Bronchial epithelial cell (primary cell): ENCODE data around the gene GPER1. TPM values are rescaled to one million over a fixed set of nuclear protein-coding genes. Genes with fewer than 3 reads are reported as not detected.

Source experiments
- DNase-seq: peaks from one replicate; pipeline ENCODE4 v3.0.0-alpha.2; 2010; ENCODE audit warnings: low read depth
- FAIRE-seq: peaks from 2 replicates; lab custom pipeline; 2011; peaks lifted over from hg19 to GRCh38; lab: Jason Lieb, UNC
- H3K27me3 ChIP-seq: 2 replicates; pipeline ENCODE4 v1.5.1; 2011; ENCODE audit warnings: low read length; ENCODE audit not compliant: control insufficient read depth, insufficient read depth
- H3K36me3 ChIP-seq: 2 replicates; pipeline ENCODE4 v1.5.1; 2011; ENCODE audit warnings: low read length; ENCODE audit not compliant: control insufficient read depth, insufficient read depth
- H3K4me3 ChIP-seq: 2 replicates; pipeline ENCODE4 v1.5.1; 2011; ENCODE audit warnings: mild to moderate bottlenecking, low read depth, low read length, control low read depth
- CTCF ChIP-seq: IDR thresholded peaks from 2 replicates; pipeline ENCODE4 v1.5.1; 2011; ENCODE audit warnings: mild to moderate bottlenecking, moderate library complexity, low read length, control low read depth, inconsistent platforms; ENCODE audit not compliant: insufficient read depth, severe bottlenecking
- total RNA-seq: library from RNA; depleted of rRNA; stranded (reverse); fragments of >200 nt; gene quantifications from 2 replicates; pipeline ENCODE4 v1.2.1, GENCODE V29; 2014

GPER1 gene
- total RNA-seq, 1 donor from 2014 or later, result under 0.01 TPM

- Histone ChIP-seq H3K4me3 (no peak overlapping the region), H3K36me3 (peaks cover 4% of the 10 kb centered on the region), H3K27me3 (no peaks in the 10 kb centered on the region)
- no peak for TF ChIP-seq CTCF
- FAIRE-seq (no peak), DNase-seq (no peak)
Measured at GRCh38 chr7:1127001-1127400, 39.1 kb downstream of the GPER1 start.

DNA sequence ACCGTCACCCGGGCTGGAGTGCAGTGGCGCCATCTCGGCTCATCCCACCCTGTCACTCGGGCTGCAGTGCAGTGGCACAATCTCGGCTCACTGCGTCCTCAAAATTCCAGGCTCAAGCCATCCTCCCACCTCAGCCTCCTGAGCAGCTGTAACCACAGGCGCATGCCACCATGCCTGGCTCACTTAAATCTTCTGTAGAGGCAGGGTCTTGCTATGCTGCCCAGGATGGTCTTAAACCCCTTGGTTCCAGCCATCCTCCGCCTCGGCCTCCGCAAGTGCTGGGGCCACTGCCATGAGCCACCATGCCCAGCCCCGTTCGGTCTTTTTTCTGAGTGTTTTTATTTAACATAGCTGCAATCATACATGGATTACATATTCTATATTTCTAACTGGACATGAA is 41.5 kb downstream of the GPER1 start:
- no peak for TF ChIP-seq CTCF
- DNase-seq (no peak), FAIRE-seq (no peak)
- Histone ChIP-seq H3K4me3 (no peak overlapping the region), H3K27me3 (no peaks in the 10 kb centered on the region), H3K36me3 (peaks cover 3% of the 10 kb centered on the region)

DNA sequence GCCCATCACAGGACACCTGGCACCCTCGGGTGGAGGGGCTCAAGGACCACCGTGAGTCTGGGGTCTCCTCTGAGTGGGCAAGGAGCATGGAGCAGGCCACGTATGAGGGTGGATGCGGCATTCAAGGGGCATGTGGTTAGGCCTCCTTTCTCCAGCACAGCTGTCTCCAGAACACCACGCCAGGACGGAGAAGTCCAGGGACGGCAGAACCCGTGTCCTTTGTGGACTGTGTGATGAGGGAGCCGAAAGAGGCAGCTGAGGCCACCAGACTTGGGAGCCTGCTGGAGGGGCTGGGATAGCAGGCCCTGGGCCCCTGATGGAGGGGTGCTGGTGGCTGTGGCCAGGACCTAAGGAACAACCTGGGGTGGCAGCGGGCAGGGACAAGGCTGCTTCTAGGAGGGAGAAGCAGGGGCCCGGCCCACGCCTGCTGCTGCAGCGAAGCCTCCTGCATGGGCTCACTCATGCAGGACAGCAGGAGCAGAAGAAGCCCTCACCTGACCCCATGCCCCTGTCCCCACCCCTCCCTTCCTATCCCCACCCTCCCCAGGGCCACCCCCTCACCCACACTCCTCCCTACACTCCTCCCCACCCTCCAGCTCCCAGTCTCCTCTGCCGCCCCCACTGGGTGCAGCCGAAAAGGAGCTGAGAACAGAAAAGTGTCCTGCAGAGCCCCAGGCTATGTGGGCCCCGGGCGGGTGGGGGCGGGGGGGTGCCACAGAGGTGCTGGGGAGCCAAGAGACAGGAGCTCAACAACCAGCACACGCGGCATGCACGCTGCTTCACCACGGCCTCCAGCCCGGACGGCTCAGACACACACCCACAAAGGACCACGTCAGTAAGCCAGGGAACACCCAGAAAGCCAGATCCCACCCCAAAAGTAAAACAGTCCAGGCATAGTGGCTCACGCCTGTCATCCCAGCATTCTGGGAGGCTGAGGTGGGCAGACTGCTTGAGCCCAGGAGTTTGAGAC is 42.4 kb downstream of the GPER1 start:
- TF ChIP-seq CTCF, result no peak
- Histone ChIP-seq H3K4me3 (no peak overlapping the region), H3K27me3 (no peaks in the 10 kb centered on the region), H3K36me3 (peaks cover 3% of the 10 kb centered on the region)
- no peak for DNase-seq
- no peak for FAIRE-seq

DNA sequence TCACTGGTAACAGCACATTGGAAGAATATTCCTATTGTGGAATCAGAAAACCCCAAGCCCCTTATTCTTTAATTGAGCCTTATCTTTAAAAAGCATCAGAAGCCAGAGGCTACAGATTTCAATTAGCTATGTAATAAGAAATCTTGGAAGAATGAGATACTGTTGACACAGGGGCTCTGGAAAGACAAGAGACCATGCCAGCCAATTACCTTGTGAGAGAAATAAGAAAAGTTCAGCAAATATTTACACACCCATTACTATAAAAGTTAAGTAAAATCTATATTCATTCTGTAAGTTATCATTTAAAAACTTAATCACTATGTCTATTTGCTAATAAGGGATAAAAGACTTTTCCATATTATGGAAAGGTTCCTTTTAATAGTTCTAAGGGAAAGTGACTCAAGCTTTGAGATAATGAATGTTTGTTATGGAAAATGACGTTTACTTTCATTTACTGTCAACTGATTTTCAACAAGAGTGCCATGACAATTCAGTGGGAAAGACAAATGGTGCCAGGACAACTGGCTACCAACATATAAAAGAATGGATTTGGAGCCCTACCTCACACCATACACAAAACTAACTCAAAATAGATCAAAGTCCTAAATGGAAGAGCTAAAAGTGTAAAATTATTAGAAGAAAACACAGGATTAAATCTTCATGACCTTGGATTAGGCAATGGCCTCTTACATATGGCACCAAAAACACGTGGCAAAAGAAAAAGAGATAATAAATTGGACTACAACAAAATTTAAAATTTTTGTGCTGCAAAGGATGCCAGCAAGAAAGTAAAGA is 43.8 kb downstream of the GPER1 start:
- Histone ChIP-seq H3K4me3 (no peak overlapping the region), H3K27me3 (no peaks in the 10 kb centered on the region), H3K36me3 (peaks cover 3% of the 10 kb centered on the region)
- TF ChIP-seq CTCF, result no peak
- FAIRE-seq, result no peak
- DNase-seq, result no peak

DNA sequence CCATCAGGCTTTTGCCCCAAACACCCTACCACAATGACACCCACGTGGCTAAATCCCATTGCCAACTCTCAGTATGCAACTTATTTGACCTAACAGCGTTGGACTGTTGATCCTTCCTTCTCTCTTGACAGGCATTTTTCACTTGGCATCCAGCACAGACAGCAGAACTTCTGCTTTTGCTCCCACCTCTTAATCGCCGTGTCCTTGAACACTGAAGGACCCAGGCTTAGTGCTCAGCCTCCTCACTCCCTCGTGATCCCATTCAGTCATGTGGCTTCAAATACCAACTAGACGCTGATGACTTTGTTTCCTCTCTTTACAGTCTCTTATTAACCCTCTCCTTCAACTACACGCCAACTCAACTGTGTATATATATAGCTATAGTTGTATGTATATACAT is 47.0 kb downstream of the GPER1 start:
- no peak for DNase-seq
- no peak for TF ChIP-seq CTCF
- Histone ChIP-seq H3K4me3 (no peak overlapping the region), H3K27me3 (no peaks in the 10 kb centered on the region), H3K36me3 (peaks cover under 1% of the 10 kb centered on the region)
- no peak for FAIRE-seq
